GM23338 (cell line): ENCODE data around the gene MED13L. TPM values are rescaled to one million over a fixed set of nuclear protein-coding genes. Genes with fewer than 3 reads are reported as not detected.

Experiments
- ATAC-seq: fragments of 200-7000 bp; cut with Tn5 transposase; 3 replicates; pipeline ENCODE4 v1.9.1; 2020
- DNase-seq: peaks from one replicate; pipeline ENCODE4 v3.0.0-alpha.2; 2015; ENCODE audit warnings: low spot score
- H2AFZ ChIP-seq: fragments of 200-600 bp; sonication (generic); 2 replicates; pipeline ENCODE4 v1.8.0; 2016; ENCODE audit warnings: antibody characterized with exemption, mild to moderate bottlenecking, moderate library complexity
- H3F3A ChIP-seq: fragments of 200-600 bp; sonication (generic); replicated peaks from 2 replicates; pipeline ENCODE4 v1.8.0; 2017; ENCODE audit warnings: antibody characterized with exemption, mixed run types, low read depth
- H3K27ac ChIP-seq: fragments of 200-600 bp; sonication (generic); 2 replicates; pipeline ENCODE4 v1.6.1; 2016; ENCODE audit warnings: low read depth
- H3K27me3 ChIP-seq: fragments of 200-600 bp; sonication (generic); 2 replicates; pipeline ENCODE4 v1.8.0; 2016; ENCODE audit warnings: mild to moderate bottlenecking, mixed run types, moderate library complexity; ENCODE audit not compliant: insufficient read depth
- H3K36me3 ChIP-seq: fragments of 200-600 bp; sonication (generic); 2 replicates; pipeline ENCODE4 v1.8.0; 2016; ENCODE audit warnings: mild to moderate bottlenecking; ENCODE audit not compliant: insufficient read depth
- H3K4me1 ChIP-seq: fragments of 200-600 bp; sonication (generic); 2 replicates; pipeline ENCODE4 v1.8.0; 2016; ENCODE audit warnings: mild to moderate bottlenecking, moderate library complexity; ENCODE audit not compliant: insufficient read depth
- H3K4me2 ChIP-seq: fragments of 200-600 bp; sonication (generic); 2 replicates; pipeline ENCODE4 v1.7.1; 2017; ENCODE audit warnings: mixed run types
- H3K4me3 ChIP-seq: fragments of 200-600 bp; sonication (generic); 2 replicates; pipeline ENCODE4 v1.6.1; 2016; ENCODE audit warnings: mixed run types
- H3K79me2 ChIP-seq: fragments of 200-600 bp; sonication (generic); replicated peaks from 2 replicates; pipeline ENCODE4 v1.8.0; 2017; ENCODE audit warnings: mild to moderate bottlenecking; ENCODE audit not compliant: insufficient read depth
- H3K9me2 ChIP-seq: fragments of 200-600 bp; sonication (generic); 2 replicates; pipeline ENCODE4 v1.8.0; 2017; ENCODE audit not compliant: insufficient read depth
- H4K20me1 ChIP-seq: fragments of 200-600 bp; sonication (generic); replicated peaks from 2 replicates; pipeline ENCODE4 v1.8.0; 2017; ENCODE audit warnings: mild to moderate bottlenecking; ENCODE audit not compliant: insufficient read depth
- H3K27ac Mint-ChIP-seq: 2 replicates; pipeline ENCODE4 v1.8.0; 2020; ENCODE audit warnings: inconsistent platforms, mild to moderate bottlenecking, moderate library complexity, mixed read lengths
- H3K27me3 Mint-ChIP-seq: 3 replicates; pipeline ENCODE4 v1.8.0; 2022; ENCODE audit warnings: low read depth, mild to moderate bottlenecking, moderate library complexity, mixed read lengths, inconsistent platforms; ENCODE audit not compliant: insufficient read depth, poor library complexity
- H3K36me3 Mint-ChIP-seq: 3 replicates; pipeline ENCODE4 v1.8.0; 2021; ENCODE audit warnings: low read depth, mild to moderate bottlenecking, inconsistent platforms, moderate library complexity, mixed read lengths
- H3K4me1 Mint-ChIP-seq: 3 replicates; pipeline ENCODE4 v1.8.0; 2020; ENCODE audit warnings: mild to moderate bottlenecking, inconsistent platforms, mixed read lengths
- H3K4me3 Mint-ChIP-seq: 3 replicates; pipeline ENCODE4 v1.8.0; 2021; ENCODE audit warnings: moderate library complexity, mild to moderate bottlenecking, inconsistent platforms, mixed read lengths
- H3K9me3 Mint-ChIP-seq: 3 replicates; pipeline ENCODE4 v1.8.0; 2020; ENCODE audit warnings: moderate library complexity, mild to moderate bottlenecking, inconsistent platforms, mixed read lengths
- CREB1 ChIP-seq: fragments of 250-450 bp; sonication (Bioruptor Pico); IDR thresholded peaks from 2 replicates; pipeline ENCODE4 v1.5.0; 2020; ENCODE audit warnings: low read depth, mild to moderate bottlenecking, moderate library complexity
- JUNB ChIP-seq: IDR thresholded peaks from one replicate; pipeline ENCODE4 v1.6.1; 2016; ENCODE audit warnings: antibody characterized with exemption; ENCODE audit not compliant: unreplicated experiment
- NANOG ChIP-seq: IDR thresholded peaks from 2 replicates; pipeline ENCODE4 v1.6.1; 2016; ENCODE audit warnings: antibody characterized with exemption, borderline replicate concordance
- REST ChIP-seq: IDR thresholded peaks from one replicate; pipeline ENCODE4 v1.6.1; 2018; ENCODE audit warnings: antibody characterized with exemption; ENCODE audit not compliant: unreplicated experiment
- ZNF331 ChIP-seq: fragments of 250-450 bp; sonication (Bioruptor Pico); IDR thresholded peaks from 2 replicates; pipeline ENCODE4 v1.5.0; 2020; ENCODE audit warnings: low read depth, mild to moderate bottlenecking, moderate library complexity
- ZNF462 ChIP-seq: fragments of 250-450 bp; sonication (Bioruptor Pico); IDR thresholded peaks from 2 replicates; pipeline ENCODE4 v1.5.0; 2020; ENCODE audit warnings: mild to moderate bottlenecking, moderate library complexity
- polyA plus RNA-seq: library from polyadenylated mRNA; unstranded; fragments of >200 nt; fragmentation: Nextera tagmentation; extraction: Ambion mirVana; gene quantifications from 2 replicates; pipeline ENCODE4 v1.2.1, GENCODE V29; 2016
- total RNA-seq: library from RNA; depleted of rRNA; stranded (reverse); fragments of >200 nt; shearing (Covaris generic); gene quantifications from 2 replicates; pipeline ENCODE4 v1.2.3, GENCODE V29; 2014

MED13L gene
- total and polyA plus RNA-seq, 2 experiments from 2014 or later = 20.9 to 73.6 TPM

GRCh38 chr12:116265351-116266147 lies 11.9 kb downstream of the MED13L start:
- Histone ChIP-seq H3K79me2 (peaks cover 100% of the 10 kb centered on the region), H3K27me3 (no peaks in the 10 kb centered on the region), H3K36me3 (no peaks in the 10 kb centered on the region), H4K20me1 (peaks cover 34% of the 10 kb centered on the region), H3F3A (no peaks in the 10 kb centered on the region), H3K4me2 (no peak overlapping the region), H3K4me3 (no peak overlapping the region), H3K27ac (no peak overlapping the region), H2AFZ (no peak overlapping the region), H3K9me2 (no peaks in the 10 kb centered on the region), H3K4me1 (peaks cover 50% of the 10 kb centered on the region)
- no peaks in the 10 kb centered on the region for H3K9me3 Mint-ChIP-seq
- no peaks in the 10 kb centered on the region for H3K27me3 Mint-ChIP-seq
- H3K4me3 Mint-ChIP-seq = no peak overlapping the region
- ATAC-seq (no peak), DNase-seq (no peak)
- H3K27ac Mint-ChIP-seq = no peak overlapping the region
- TF ChIP-seq NANOG (no peak), ZNF331 (CRISPR knock-in tag) (no peak), CREB1 (CRISPR knock-in tag) (no peak), JUNB (no peak), REST (no peak), ZNF462 (no peak)
- H3K4me1 Mint-ChIP-seq = peaks cover 33% of the 10 kb centered on the region
- no peaks in the 10 kb centered on the region for H3K36me3 Mint-ChIP-seq
